Activated CD8-positive, alpha-beta memory T cell treated with anti-CD3 and anti-CD28 coated beads, Interleukin-2, amount 50 U/mL, for 48 hours (primary cell): ENCODE measurements around the gene RAI1.
A peak's percentile ranks its signal among the peaks of the same experiment; 100 is the strongest.

Source experiments
- DNase-seq: peaks from one replicate; pipeline ENCODE4 v3.0.0-alpha.2; 2020

RAI1 gene

DNA sequence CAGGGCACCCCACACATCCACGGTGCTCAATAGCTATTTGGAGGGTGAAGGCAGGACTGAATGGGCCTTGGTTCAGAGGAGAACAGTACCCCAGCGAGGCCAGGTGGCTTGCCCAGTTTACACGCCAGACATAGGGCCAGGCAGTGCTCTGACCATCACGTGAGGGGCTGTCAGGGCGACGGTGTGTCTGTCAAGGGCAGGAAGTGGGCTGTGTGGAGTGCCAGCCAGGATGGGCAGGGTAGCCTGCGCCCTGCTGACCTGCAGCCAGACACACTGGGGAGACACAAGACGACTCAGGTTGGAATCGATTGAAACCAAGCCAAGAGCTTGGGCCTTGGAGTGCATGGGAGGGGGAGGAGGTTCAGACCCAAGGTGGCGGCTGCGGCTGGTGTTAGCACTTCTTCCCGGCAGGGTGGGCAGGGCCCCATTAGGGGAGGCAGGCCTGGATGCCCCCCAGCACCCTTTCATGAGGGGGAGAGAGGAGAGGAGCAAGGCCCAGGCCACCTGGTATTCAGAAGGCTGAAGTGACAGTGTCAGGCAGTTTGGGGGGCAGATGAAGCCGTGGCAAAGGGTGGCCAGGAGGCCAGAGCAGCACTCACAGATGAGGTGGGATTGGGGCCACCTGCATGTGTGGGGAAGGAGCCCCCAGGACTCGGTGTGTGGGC is 87.3 kb downstream of the RAI1 start:
- DNase-seq = no peak

DNA sequence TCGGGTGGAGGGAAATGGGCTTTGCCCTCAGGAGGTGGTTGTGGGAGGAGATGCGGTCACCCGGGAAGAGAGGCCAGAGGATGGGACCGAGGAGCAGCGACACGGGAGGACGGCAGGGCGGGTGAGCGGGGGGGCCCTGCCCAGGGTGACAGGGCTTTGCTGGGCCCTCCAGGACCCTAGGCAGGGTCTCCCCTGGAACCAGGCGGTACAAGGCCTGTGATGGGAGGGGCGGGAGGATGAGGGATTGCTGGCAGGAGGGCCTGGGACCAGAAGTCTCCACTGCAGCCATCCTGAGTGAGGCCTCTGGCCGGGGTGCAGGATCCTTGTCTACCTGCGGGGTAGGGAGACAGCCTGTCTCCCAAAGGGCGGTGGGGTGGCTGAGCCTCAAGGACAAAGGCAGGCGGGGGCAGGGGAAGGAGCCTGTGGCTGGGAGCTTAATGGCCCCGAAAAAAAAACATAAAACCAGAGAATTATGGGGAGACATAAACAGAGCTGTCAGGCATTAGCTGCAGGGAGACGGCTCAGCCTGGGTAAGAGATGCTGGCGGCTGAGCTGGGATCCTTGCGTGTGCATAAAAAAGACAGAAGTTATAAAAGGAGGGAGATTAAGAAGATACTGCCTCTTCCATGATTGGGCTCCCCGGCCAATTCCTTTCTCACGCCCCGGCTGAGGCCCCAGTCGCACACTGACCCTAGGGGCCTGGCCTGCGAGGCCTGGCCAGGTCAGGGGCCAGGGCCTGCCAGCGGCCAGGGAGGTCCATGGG is 88.8 kb downstream of the RAI1 start:
- no peak for DNase-seq

DNA sequence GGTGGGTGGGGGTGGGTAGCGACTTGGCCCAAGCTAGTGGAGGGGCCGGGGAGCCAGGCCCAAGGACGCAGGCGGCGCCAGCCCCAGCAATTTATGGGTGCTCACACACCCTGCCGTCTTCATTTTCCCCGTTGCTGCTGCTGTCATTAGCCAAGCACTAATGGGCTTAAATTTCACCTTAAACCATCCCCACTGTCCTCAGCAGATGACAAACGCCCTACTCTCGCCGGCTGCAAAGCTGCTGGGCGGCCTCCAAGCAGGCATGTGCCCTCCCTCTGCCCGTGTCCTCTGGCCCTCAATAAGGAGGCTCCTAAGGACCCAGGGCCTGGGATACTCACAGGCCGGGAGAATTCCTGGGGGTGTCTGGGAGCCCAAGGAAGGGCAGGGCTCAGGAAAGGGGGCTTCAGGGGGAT is 89.4 kb downstream of the RAI1 start:
- DNase-seq = no peak

- no peak for DNase-seq
Measured at GRCh38 chr17:17771498-17772201, 90.4 kb downstream of the RAI1 start.

GRCh38 chr17:17772231-17772630 is 91.0 kb downstream of the RAI1 start:
- DNase-seq = no peak

- no peak for DNase-seq
Measured at GRCh38 chr17:17774009-17774881, 93.0 kb downstream of the RAI1 start.

GRCh38 chr17:17776889-17777288 is 95.6 kb downstream of the RAI1 start:
- DNase-seq = no peak

- DNase-seq = no peak
Measured at GRCh38 chr17:17778308-17779014, 97.2 kb downstream of the RAI1 start.

DNA sequence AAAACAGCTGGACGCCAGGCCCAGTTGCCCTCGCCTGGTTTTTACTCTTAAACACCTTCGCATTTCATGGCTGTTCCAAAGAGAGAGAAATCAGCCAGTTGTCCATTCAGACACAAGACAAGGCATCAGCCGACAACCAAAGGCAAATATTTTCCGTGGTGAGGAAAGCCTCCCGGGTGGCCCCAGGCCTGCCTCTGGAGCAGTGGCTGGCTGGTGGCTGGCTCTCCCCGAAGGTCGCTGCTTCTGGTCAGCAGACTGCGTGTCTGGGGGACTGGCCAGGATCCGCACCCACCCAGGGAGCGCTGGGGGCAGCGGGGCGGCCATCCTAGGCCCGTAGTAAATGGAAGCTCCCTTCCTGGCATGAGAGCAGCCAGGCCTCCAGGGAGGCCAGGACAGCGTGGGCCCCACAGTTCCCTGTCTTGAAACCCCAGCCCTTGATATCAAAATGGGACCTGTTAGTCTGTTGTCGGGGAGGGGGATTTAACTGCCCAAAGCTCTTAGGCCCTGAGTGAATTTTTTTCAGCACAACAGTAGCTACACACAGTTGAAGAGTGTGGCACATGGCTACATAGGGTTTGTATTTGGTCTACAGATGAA is 97.9 kb downstream of the RAI1 start:
- DNase-seq = no peak

DNA sequence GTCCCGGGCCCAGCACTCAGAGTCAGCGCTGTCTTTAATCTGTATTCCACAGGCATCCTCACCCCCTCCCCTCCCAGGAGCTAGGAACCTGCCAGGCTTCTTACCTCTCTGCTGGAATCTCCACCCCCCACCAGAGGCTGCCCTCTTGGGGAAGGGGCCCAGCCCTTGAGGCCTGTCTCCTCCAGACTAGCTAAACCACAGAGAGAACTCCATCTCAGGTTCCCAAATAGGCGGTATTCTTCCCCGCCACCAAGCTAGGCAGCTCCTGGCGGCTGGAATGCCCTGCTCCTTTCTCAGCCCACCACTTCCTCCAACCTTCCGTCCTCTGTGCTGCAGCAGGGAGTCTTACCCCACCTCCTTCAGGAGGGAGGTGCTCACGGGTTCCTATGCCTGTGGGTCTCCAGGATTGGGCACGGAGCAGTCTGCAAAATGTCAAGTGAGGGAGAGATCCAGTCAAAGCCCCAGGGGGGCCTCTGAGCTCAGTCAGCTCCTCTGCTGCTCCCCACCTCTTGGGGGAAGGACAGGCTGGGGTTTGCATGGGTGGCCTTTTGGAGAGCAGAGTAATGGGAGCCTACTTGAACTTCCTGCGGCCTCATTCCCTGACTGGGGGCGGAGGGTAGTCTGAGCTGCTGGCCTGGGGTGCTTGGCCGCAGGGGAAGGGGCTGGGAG is 99.8 kb downstream of the RAI1 start:
- no peak for DNase-seq

- DNase-seq = no peak
Measured at GRCh38 chr17:17781591-17782496, 100.6 kb downstream of the RAI1 start.

DNA sequence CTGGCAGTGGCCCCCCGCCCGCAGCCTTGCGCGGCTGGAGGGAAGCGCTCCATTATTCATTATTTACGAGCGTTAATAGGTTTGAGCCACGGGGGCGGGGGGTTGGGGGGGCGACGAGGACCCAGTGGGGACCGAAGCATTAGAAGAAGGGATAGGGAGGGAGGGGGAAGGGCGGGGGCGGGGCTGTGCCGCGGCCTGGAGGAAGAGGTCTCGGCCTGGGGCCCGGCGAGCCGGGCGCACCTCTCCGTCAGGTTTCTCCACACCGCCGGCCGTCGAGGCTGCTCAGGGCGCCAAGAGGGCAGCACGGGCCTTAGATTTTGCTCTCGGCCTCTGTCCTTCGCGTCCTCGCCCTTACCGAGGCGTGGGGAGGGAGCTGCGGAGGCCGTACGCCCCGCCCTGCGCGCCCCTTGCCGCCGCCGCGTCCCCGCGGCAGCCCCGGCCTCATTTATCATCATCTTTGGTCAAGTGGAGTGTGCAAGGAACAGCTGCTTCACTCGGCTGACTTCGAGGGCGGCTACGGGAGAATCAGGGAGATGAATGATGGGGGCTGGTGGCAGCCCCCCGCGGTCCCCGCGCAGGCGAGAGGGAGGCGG is 101.4 kb downstream of the RAI1 start:
- DNase-seq = no peak

GRCh38 chr17:17783116-17783824 is 102.0 kb downstream of the RAI1 start:
- peak; percentile 77 for DNase-seq

DNA sequence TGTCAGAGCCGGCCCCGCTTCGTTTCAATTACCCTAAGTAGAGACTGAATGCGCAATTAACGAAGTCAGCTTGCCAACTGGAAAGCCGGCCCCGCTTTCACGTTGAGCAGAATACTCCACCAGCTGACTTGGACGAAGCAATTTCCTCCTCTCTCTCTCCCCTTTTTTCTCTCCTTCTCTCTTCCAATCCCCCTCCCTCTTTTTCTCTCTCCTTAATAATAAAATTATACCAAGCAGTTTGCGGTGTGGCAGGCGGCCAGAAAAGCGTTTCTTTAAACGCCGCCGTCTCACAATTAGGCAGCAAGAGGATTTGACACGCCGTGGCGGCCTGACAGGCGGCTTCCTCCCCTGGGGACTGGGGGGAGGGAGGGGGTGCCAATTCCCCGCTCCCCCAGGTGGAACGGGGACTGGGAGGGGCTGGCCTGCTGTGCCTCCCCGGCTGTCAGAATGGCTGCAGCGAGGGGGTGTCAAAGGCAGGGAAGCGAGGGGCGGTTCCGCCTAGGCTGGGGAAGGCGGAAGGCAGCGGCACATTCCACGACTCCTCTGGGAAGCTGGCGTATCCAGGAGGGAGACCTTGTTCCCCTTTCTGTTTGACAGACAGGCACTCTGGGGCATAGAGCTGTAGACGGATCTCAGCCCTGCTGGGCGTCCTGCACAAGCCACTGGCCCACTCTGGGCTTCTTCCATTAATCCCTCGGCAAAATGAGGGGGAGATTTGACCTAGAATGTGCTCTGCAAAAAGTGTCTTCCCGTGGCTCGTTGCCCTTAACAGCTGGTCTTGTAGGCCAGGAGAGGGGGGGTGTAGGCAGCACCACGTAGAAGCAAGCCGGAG is 102.8 kb downstream of the RAI1 start:
- no peak for DNase-seq

DNA sequence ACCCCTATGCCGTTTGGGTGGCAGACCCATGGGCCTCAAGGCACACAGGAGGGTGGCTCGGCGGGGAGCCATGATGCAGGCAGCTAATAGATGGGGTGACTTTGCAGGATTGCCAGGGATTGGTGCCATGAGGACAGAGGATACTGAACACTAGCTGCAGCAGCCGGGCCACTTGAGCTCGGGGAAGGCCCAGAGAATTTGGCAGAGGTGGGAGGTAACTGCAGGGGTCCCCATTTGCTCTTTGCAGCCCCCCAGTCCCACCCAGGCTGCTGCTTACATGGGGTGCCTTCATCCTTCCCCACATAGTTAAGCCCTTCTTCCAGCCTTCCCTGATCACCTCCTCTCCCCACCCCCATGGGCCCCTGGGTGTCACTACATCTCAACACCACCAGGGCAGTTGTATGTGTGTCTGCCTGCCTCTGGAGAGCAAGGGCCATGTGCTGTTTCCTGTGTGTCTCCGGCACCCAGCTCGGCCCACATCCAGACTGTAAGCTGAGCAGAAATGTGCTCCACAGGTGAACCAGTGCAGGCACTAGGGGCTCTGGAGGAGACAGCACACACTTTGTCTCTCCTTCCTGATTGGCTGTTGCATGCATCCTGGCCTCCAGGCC is 103.5 kb downstream of the RAI1 start:
- DNase-seq = no peak

DNA sequence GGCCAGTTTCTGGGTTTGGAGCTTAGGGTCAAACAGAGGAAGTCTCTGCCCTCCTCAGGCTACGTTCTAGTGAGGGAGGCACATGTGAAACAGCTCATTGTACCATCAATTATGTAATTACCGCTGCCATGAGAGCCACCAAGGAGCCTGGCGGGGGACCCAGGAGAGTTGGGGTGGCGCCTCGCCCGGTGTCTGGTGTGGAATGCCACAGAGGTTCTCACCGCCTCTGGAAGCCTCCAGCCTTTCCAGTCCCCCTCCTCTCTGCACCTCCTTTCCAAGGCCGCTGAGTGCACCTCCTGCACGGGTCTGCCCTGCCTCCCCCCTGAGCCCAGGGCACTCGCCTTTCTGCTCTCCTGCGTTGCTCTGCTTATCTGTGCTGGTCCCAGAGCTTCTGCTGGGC is 104.1 kb downstream of the RAI1 start:
- DNase-seq = no peak

- DNase-seq = no peak
Measured at GRCh38 chr17:17786998-17787397, 105.7 kb downstream of the RAI1 start.

DNA sequence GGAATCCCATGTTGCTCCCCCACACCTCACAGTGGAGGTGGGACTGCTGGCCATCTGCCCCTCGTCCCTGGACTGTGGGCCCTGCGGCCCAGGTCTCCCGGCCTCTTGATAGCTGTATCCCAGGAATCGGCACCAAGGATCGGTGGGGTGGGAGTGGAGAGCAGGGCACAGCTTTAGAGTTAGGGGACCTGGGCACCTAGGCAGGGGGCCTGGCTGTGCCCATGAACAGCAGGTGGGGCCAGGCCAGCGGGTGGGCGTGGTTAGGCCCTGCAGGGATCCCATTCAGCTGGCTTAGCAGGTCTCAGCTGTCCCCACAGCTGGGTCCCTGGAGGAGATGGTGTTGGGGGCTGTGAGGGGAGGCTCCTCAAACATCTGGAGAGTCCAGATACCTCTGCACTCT is 106.3 kb downstream of the RAI1 start:
- no peak for DNase-seq
